GM21576 (cell line): Measurements from ENCODE around the gene AGXT2.

Source experiments
- ATAC-seq: cut with Tn5 transposase; IDR thresholded peaks from one replicate; pipeline ENCODE4 v1.9.1; 2021; ENCODE audit warnings: mild to moderate bottlenecking, moderate library complexity; ENCODE audit not compliant: unreplicated experiment

Gene AGXT2

GRCh38 chr5:35047785-35048404, at the start of gene AGXT2:
Gene AGXT2 (minus strand): TSS chr5:35047949. CDS start chr5:35047892, 57 bp downstream.
- no peak for ATAC-seq

GRCh38 chr5:35096932-35097331, 49.2 kb upstream of the AGXT2 start:
- ATAC-seq, result no peak

GRCh38 chr5:35096216-35096615, 48.5 kb upstream of the AGXT2 start:
- ATAC-seq, result no peak

GRCh38 chr5:35095366-35095765, 47.6 kb upstream of the AGXT2 start:
- ATAC-seq, result no peak

- no peak for ATAC-seq
Observed at GRCh38 chr5:35094948-35095347, 47.2 kb upstream of the AGXT2 start.

- no peak for ATAC-seq
Observed at GRCh38 chr5:35092703-35093102, 45.0 kb upstream of the AGXT2 start.

GRCh38 chr5:35091704-35092103, 44.0 kb upstream of the AGXT2 start:
- ATAC-seq, result no peak

- no peak for ATAC-seq
Observed at GRCh38 chr5:35089334-35090314, 41.9 kb upstream of the AGXT2 start.

- no peak for ATAC-seq
Observed at GRCh38 chr5:35087991-35088390, 40.2 kb upstream of the AGXT2 start.

GRCh38 chr5:35083150-35083549, 35.4 kb upstream of the AGXT2 start:
- no peak for ATAC-seq

- no peak for ATAC-seq
Observed at GRCh38 chr5:35082530-35082929, 34.8 kb upstream of the AGXT2 start.

- ATAC-seq, result no peak
Observed at GRCh38 chr5:35081134-35081533, 33.4 kb upstream of the AGXT2 start.

- no peak for ATAC-seq
Observed at GRCh38 chr5:35073160-35073559, 25.4 kb upstream of the AGXT2 start.

- ATAC-seq, result no peak
Observed at GRCh38 chr5:35069188-35069587, 21.4 kb upstream of the AGXT2 start.

- no peak for ATAC-seq
Observed at GRCh38 chr5:35067985-35068384, 20.2 kb upstream of the AGXT2 start.

GRCh38 chr5:35066260-35066795, 18.6 kb upstream of the AGXT2 start:
- ATAC-seq, result peak; percentile 73

- ATAC-seq, result no peak
Observed at GRCh38 chr5:35063414-35063813, 15.7 kb upstream of the AGXT2 start.

- no peak for ATAC-seq
Observed at GRCh38 chr5:35061211-35061770, 13.5 kb upstream of the AGXT2 start.

- no peak for ATAC-seq
Observed at GRCh38 chr5:35060236-35060635, 12.5 kb upstream of the AGXT2 start.

- ATAC-seq, result no peak
Observed at GRCh38 chr5:35059251-35059650, 11.5 kb upstream of the AGXT2 start.

GRCh38 chr5:35058374-35058788, 10.6 kb upstream of the AGXT2 start:
- ATAC-seq, result peak; percentile 73
